GM18909 (cell line): ENCODE measurements around the gene PSMB2.

Experiments used
- ATAC-seq: cut with Tn5 transposase; IDR thresholded peaks from one replicate; pipeline ENCODE4 v1.9.1; 2021; ENCODE audit warnings: mild to moderate bottlenecking; ENCODE audit not compliant: unreplicated experiment, poor library complexity

The PSMB2 gene

GRCh38 chr1:35574655-35575415 lies 66.5 kb downstream of the PSMB2 start:
- no peak for ATAC-seq

GRCh38 chr1:35574125-35574654 lies 67.1 kb downstream of the PSMB2 start:
- no peak for ATAC-seq

GRCh38 chr1:35573198-35574124 lies 67.9 kb downstream of the PSMB2 start, which contains the start of gene TFAP2E:
TSS of gene TFAP2E (plus strand) at chr1:35573314. CDS start at chr1:35573578, 264 bp downstream.
- no peak for ATAC-seq

DNA sequence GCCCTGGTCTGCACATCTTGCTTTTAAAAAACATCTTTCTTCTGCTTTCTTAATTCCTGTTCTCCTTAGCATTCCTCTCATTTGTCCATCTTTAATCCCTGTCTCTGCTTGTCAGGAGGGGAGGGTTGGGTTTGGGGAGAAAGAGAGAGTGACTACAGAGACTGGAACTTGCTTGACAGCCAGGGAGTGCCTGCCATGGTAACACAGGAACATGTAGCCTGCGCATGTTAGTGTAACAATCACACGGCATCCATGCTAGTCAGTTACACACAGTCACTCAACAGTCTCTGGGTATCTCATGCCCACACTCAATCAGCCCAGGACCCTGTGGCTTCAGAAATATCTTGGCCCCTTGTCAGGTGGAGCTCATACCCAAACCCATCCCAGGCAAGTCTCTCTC lies 69.0 kb downstream of the PSMB2 start:
- ATAC-seq = no peak

DNA sequence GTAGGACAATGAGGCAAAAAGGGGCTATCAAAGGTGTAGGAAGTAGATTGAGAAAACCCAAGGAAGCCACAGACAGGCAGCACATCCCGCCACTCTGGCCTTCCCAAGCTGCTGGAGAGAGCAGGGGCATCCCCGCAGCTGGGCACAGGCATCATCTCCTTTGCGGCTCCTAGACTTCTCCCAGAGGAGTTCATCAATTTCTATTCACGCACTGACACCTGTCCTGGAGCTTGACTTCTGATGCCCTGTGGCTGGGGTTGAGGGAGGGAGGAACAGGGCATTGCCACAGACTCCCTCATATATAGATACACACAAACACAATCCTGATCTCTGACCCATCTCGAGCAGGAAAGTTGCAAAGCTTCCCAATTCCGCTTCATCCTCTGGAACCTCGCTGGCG lies 70.1 kb downstream of the PSMB2 start:
- no peak for ATAC-seq

GRCh38 chr1:35570589-35571137 lies 70.7 kb downstream of the PSMB2 start:
- no peak for ATAC-seq

GRCh38 chr1:35569936-35570335 lies 71.4 kb downstream of the PSMB2 start:
- ATAC-seq = no peak

DNA sequence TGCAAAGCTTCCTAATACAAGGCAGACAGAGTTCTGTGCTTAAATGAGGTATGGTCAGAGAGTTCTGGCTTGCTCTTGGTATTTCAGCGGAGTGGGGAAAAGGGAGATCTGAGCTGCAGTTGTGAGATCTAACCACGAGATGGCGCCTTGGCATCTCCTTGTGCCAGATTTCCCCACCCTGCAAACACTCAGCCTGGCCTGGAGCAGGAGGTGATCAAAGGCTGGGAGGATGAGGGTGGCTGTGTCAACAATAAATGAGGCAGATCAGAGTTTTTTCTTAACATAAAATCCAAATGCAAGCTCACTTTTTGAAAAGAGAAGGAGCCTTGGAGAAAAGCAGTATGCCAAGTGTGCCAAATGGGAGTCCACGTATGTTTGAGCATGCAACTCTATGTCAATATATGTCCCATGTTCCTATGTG lies 72.3 kb downstream of the PSMB2 start:
- no peak for ATAC-seq

DNA sequence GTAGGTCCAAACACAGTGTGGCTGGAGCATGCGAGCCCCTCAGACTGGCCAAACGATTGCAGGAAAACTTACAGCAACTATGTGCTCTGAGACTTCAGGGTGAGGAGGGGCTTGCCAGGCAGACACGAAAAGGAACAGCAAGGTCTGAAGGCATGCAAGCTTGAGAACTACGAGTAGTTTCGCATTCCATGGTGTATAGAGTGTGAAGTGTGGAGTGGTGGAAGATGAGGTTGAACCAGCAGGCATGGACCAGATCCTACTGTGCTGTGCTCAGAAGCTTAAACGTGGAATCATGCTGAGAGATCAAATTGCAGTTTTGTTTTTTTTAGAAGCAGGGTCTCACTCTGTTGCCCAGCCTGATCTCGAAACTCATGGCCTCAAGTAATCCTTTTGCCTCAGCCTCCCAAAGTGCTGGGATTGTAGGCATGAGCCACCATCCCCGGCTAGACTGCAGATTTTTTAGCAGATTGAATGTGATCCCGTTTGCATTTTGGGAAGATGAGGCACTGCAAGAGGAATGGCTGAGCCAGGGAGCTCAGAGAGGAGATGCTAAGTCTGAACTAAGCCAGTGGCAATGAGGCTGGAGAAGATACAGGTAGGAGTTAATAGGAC lies 73.3 kb downstream of the PSMB2 start:
- ATAC-seq = no peak

- ATAC-seq = no peak
These were observed 75.6 kb downstream of the PSMB2 start for GRCh38 chr1:35565742-35566133.

GRCh38 chr1:35564884-35565741 lies 76.2 kb downstream of the PSMB2 start:
- no peak for ATAC-seq

DNA sequence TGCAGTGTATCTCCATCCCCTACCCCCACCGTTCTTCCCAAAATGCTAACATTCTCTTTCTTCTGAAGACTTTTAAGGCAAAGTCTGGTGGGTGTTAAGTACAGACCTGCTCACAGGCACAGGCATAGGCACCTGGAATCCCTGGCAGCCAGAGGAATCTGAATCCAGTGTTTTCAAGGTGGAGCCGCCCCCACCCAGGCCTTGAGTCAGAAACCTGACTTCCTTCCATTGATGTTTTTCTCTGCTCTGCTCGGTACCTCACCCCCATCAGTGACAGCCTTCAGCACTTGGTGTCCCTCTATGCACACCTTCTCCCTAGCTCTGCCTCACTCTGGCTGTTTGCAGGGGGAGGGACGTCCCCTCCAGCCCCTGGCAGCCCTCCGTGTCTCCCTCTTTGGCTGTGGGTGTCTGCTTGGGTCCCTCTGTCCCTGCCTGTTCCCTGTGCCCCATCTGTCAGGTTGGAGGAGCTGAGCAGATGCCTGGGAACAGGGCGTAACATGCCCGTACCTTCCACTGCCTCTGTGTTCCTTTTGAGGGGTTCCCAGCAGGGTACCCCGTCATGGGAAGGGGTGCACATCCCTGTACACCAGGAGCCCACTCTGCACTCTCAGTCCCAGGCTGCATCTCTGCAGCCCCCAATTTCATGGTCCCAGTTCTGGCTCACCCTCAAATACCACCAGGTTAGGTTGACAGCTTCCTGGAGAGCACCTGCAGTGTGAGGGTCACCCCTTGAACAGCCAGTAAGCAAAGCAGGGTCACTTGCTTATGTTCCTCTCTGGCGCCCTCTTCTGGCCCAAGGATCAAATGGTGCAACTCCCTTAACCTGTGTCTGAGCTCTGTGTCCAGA lies 77.1 kb downstream of the PSMB2 start:
- no peak for ATAC-seq

DNA sequence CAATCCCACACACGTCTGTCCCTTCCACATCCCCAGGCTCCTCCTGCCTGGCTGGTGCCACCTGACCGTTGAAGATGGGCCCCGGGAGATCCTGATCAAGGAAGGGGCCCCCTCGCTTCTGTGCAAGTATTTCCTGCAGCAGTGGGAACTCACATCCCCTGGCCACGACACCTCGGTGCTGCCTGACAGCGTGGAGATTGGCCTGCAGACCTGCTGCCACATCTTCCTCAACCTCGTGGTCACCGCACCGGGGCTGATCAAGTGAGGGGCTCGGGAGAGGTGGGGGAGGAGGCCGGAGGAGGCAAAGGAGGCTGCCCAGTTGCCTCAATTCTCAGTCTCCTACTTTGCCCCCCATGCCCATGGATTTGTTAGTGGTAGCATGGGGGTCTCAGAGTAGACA lies 78.2 kb downstream of the PSMB2 start:
- no peak for ATAC-seq

DNA sequence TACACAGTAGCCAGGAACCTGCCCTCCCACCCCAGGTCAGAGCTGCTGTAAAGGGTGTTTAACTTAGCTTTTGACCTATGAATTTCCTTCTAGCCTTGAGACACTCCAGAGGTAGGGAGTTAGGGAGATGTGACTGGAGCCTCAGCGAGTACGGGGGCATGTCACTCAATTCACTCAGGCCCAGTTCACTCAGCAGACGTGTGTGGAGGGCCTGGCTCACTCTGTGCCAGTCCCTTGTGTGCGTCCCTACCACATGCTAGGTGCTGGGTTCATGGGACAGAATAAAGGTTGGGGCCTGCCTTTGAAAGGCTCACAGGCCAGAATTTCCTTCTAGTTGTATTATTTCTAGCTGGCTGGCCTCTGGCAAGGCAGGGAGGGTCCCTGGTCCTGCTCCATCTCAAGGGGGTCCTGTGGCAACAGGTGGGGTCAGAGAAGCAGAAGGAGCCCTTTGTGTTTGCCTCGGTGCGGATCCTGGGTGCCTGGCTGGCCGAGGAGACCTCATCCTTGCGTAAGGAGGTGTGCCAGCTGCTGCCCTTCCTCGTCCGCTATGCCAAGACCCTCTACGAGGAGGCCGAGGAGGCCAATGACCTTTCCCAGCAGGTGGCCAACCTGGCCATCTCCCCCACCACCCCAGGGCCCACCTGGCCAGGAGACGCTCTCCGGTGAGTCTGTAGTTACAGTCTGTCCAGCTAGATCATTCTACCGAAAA lies 79.2 kb downstream of the PSMB2 start:
- ATAC-seq = no peak

DNA sequence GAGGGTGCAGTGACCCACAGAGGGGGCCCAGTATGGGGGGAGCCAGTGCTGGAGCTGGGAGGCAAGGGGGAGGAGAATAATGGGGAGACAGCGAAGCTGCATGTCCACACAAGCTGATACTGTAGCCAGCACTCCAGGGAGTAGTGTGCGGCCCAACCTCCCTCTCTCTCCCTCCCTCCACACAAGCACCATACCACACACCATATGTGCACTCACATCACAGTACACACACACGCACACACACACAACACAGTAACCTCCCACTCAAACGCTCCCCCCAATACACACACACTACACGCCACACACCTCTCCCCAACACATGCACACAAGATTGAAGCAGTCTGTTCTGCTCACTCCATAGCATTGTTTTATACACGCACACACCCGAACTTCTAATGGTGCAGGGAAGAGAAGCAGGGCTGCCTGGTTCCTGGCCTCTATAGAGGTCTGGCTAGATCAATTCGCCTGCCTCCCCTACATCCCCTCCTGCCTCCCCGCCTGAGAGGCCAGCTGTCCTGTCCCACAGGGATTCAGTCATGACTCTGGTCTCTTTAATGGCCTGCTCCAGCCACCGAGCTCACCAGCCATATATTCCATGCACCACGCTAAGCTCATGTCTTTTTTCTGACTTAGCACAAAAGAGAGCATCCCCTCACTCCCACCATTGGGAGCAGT lies 79.9 kb downstream of the PSMB2 start:
- ATAC-seq = no peak

- no peak for ATAC-seq
These were observed 80.8 kb downstream of the PSMB2 start for GRCh38 chr1:35560256-35561225.
